Measurements from ENCODE around the gene TMBIM6.
"Not testable (repeated sequence)": the region's sequence is repeated elsewhere in the genome, so short reads cannot be mapped to it uniquely, and the experiment has no call there.

TMBIM6 gene

GRCh38 chr12:49777341-49777740 lies 36.0 kb downstream of the TMBIM6 start:
- no peak for DNase-seq (ENCODE audit: low spot score)

- DNase-seq (ENCODE audit: low spot score) = peak; percentile 43
These were observed 36.7 kb downstream of the TMBIM6 start for GRCh38 chr12:49777800-49778748.

GRCh38 chr12:49779581-49779980 lies 38.2 kb downstream of the TMBIM6 start:
- no peak for DNase-seq (ENCODE audit: low spot score)

- not testable (repeated sequence) for DNase-seq (ENCODE audit: low spot score)
These were observed 39.6 kb downstream of the TMBIM6 start for GRCh38 chr12:49780914-49781313.

- DNase-seq (ENCODE audit: low spot score) = no peak
These were observed 42.7 kb downstream of the TMBIM6 start for GRCh38 chr12:49783917-49784676.

- DNase-seq (ENCODE audit: low spot score) = no peak
These were observed 43.5 kb downstream of the TMBIM6 start for GRCh38 chr12:49784756-49785409.

GRCh38 chr12:49787672-49788071 lies 46.3 kb downstream of the TMBIM6 start:
- no peak for DNase-seq (ENCODE audit: low spot score)

- DNase-seq (ENCODE audit: low spot score) = no peak
These were observed 48.6 kb downstream of the TMBIM6 start for GRCh38 chr12:49789992-49790391.

GRCh38 chr12:49790741-49791555 lies 49.6 kb downstream of the TMBIM6 start:
- DNase-seq (ENCODE audit: low spot score) = no peak

GRCh38 chr12:49791700-49792099 lies 50.3 kb downstream of the TMBIM6 start:
- no peak for DNase-seq (ENCODE audit: low spot score)

GRCh38 chr12:49792181-49792970 lies 51.0 kb downstream of the TMBIM6 start:
- no peak for DNase-seq (ENCODE audit: low spot score)

GRCh38 chr12:49792976-49793580 lies 51.7 kb downstream of the TMBIM6 start:
- no peak for DNase-seq (ENCODE audit: low spot score)

GRCh38 chr12:49793620-49794019 lies 52.3 kb downstream of the TMBIM6 start:
- no peak for DNase-seq (ENCODE audit: low spot score)

GRCh38 chr12:49794021-49794420 lies 52.7 kb downstream of the TMBIM6 start:
- no peak for DNase-seq (ENCODE audit: low spot score)

GRCh38 chr12:49794811-49795653 lies 53.7 kb downstream of the TMBIM6 start:
- no peak for DNase-seq (ENCODE audit: low spot score)

- DNase-seq (ENCODE audit: low spot score) = no peak
These were observed 54.3 kb downstream of the TMBIM6 start for GRCh38 chr12:49795654-49796105.

GRCh38 chr12:49796155-49796554 lies 54.8 kb downstream of the TMBIM6 start:
- DNase-seq (ENCODE audit: low spot score) = no peak

GRCh38 chr12:49796606-49797448 lies 55.5 kb downstream of the TMBIM6 start:
- DNase-seq (ENCODE audit: low spot score) = no peak

- no peak for DNase-seq (ENCODE audit: low spot score)
These were observed 56.1 kb downstream of the TMBIM6 start for GRCh38 chr12:49797449-49797776.

Measured in RKO (cell line).